AG04449 (cell line): ENCODE data around the gene HEATR5A.
"Not testable (repeated sequence)": the region's sequence is repeated elsewhere in the genome, so short reads cannot be mapped to it uniquely, and the experiment has no call there.

Source experiments
- CTCF ChIA-PET: fragments of 350-600 bp; formaldehyde crosslinking; extraction: SDS; loops from one replicate; lab custom pipeline; 2021; ENCODE audit warnings: antibody characterized with exemption; lab: Yijun Ruan, JAX
- POLR2A ChIA-PET: fragments of 400-600, 350-600 bp; formaldehyde crosslinking; extraction: SDS; loops from one replicate; lab custom pipeline; 2020; ENCODE audit warnings: antibody characterized with exemption, inconsistent platforms; lab: Yijun Ruan, JAX
- DNase-seq: peaks from one replicate; pipeline ENCODE4 v3.0.0-alpha.2; 2010; ENCODE audit warnings: low read depth, low spot score
- H3K4me3 ChIP-seq: 2 replicates; pipeline ENCODE4 v1.5.1; 2011; ENCODE audit warnings: low read depth, mild to moderate bottlenecking, control low read depth, low read length
- TF ChIP-seq, protein P1 (sequence below): IDR thresholded peaks from one replicate; pipeline ENCODE4 v1.5.1; 2011; ENCODE audit warnings: mild to moderate bottlenecking, moderate library complexity, low read length, control low read depth, inconsistent platforms; ENCODE audit not compliant: insufficient read depth; ENCODE audit errors: missing control alignments

Gene HEATR5A

DNA sequence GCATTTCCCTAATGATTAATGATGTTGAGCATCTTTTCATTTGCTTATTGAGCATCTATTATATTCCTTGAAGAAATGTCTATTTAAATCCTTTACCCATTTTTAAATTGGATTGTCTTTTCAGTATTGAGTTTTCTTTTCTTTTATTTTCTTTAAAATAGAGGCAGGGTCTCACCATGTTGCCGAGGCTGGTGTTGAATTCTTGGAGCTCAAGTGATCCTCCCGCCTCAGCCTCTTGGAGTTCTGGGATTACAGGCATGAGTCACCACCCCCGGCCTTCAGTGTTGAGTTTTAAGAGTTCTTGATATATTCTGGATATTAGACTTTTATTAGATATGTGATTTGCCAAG is 139.5 kb downstream of the HEATR5A start:
- DNase-seq, result no peak
- TF ChIP-seq, protein P1, sequence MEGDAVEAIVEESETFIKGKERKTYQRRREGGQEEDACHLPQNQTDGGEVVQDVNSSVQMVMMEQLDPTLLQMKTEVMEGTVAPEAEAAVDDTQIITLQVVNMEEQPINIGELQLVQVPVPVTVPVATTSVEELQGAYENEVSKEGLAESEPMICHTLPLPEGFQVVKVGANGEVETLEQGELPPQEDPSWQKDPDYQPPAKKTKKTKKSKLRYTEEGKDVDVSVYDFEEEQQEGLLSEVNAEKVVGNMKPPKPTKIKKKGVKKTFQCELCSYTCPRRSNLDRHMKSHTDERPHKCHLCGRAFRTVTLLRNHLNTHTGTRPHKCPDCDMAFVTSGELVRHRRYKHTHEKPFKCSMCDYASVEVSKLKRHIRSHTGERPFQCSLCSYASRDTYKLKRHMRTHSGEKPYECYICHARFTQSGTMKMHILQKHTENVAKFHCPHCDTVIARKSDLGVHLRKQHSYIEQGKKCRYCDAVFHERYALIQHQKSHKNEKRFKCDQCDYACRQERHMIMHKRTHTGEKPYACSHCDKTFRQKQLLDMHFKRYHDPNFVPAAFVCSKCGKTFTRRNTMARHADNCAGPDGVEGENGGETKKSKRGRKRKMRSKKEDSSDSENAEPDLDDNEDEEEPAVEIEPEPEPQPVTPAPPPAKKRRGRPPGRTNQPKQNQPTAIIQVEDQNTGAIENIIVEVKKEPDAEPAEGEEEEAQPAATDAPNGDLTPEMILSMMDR, result no peak
- POLR2A ChIA-PET, result no interaction called here
- CTCF ChIA-PET, result interaction anchor here (0.8 to 1.6 kb wide), 3 partner anchors 9 to 73 kb away, joined by 3 to 4 read pairs (median 3); partner anchors contain the start of gene HECTD1
- H3K4me3 ChIP-seq, result no peak overlapping the region

GRCh38 chr14:31280132-31280870 is 140.0 kb downstream of the HEATR5A start:
- H3K4me3 ChIP-seq, result no peak overlapping the region
- DNase-seq, result no peak
- POLR2A ChIA-PET, result no interaction called here
- TF ChIP-seq, protein P1, result no peak
- CTCF ChIA-PET, result interaction anchor here (1.6 kb wide), 1 partner anchor 17 kb away, joined by 4 read pairs; no protein-coding TSS in a partner anchor

GRCh38 chr14:31278883-31279282 is 141.5 kb downstream of the HEATR5A start:
- CTCF ChIA-PET, result no interaction called here
- TF ChIP-seq, protein P1, result no peak
- no peak for DNase-seq
- POLR2A ChIA-PET, result no interaction called here
- H3K4me3 ChIP-seq, result no peak overlapping the region

DNA sequence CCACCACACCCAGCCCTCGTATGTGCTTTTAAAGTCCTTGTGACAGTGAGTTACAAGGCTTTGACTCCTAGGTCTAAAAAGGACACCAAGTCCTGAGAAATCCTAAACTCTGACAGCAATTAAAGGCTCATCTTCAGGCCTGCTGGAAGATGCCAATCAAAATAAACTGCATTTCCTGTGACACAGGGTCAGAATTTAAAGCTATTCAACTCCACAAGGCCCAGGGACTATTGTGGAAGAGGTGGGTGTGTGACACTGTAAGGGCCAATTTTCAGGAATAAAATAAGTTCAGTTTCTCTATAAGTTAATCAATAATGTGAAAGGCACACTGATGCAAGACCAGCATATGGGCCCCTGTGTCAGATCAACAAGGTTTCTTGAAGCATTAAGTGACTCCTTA is 143.3 kb downstream of the HEATR5A start:
- CTCF ChIA-PET, result no interaction called here
- H3K4me3 ChIP-seq, result no peak overlapping the region
- TF ChIP-seq, protein P1, result no peak
- POLR2A ChIA-PET, result interaction anchor here (0.6 kb wide), 1 partner anchor 76 kb away, joined by 4 read pairs; no protein-coding TSS in a partner anchor
- DNase-seq, result no peak

GRCh38 chr14:31276417-31276816 is 143.9 kb downstream of the HEATR5A start:
- CTCF ChIA-PET, DNase-seq, H3K4me3 ChIP-seq: not testable (repeated sequence)
- POLR2A ChIA-PET, result interaction anchor here (0.6 kb wide), 1 partner anchor 76 kb away, joined by 4 read pairs; no protein-coding TSS in a partner anchor

GRCh38 chr14:31275731-31276130 is 144.6 kb downstream of the HEATR5A start:
- ChIA-PET POLR2A (no interaction called here), CTCF (no interaction called here)
- no peak for DNase-seq
- H3K4me3 ChIP-seq, result no peak overlapping the region
- TF ChIP-seq, protein P1, result no peak
